Activated T-cell treated with anti-CD3 and anti-CD28 coated beads, Interleukin-2, amount 50 U/mL, for 1 hour (primary cell): ENCODE data around the gene EXD3.

Experiments used
- DNase-seq: peaks from one replicate; pipeline ENCODE4 v3.0.0-alpha.2; 2020

The EXD3 gene

GRCh38 chr9:137446851-137447471, 24.0 kb upstream of the EXD3 start:
- no peak for DNase-seq

- DNase-seq = no peak
These were observed 23.0 kb upstream of the EXD3 start for GRCh38 chr9:137445930-137446431.

- DNase-seq = peak; percentile 88
These were observed 22.4 kb upstream of the EXD3 start for GRCh38 chr9:137445275-137445807.

- no peak for DNase-seq
These were observed 21.3 kb upstream of the EXD3 start for GRCh38 chr9:137444106-137444790.

GRCh38 chr9:137441935-137442321, 19.0 kb upstream of the EXD3 start:
- no peak for DNase-seq

- no peak for DNase-seq
These were observed 18.4 kb upstream of the EXD3 start, which contains the start of gene ENTPD8 for GRCh38 chr9:137441289-137441934. TSS of gene ENTPD8 (minus strand) at chr9:137441357. CDS start at chr9:137438285, 3,072 bp downstream.

- DNase-seq = no peak
These were observed 16.3 kb upstream of the EXD3 start for GRCh38 chr9:137439158-137439714.

GRCh38 chr9:137438591-137439157, 15.7 kb upstream of the EXD3 start:
- DNase-seq = no peak

- no peak for DNase-seq
These were observed 15.0 kb upstream of the EXD3 start for GRCh38 chr9:137437691-137438590.

GRCh38 chr9:137436761-137437600, 14.0 kb upstream of the EXD3 start:
- no peak for DNase-seq

- no peak for DNase-seq
These were observed 13.2 kb upstream of the EXD3 start for GRCh38 chr9:137435980-137436760.

- no peak for DNase-seq
These were observed 12.5 kb upstream of the EXD3 start for GRCh38 chr9:137435381-137435891.

- no peak for DNase-seq
These were observed 11.8 kb upstream of the EXD3 start for GRCh38 chr9:137434498-137435380.

- no peak for DNase-seq
These were observed 11.0 kb upstream of the EXD3 start for GRCh38 chr9:137433916-137434431.

GRCh38 chr9:137433349-137433915, 10.5 kb upstream of the EXD3 start:
- DNase-seq = no peak

GRCh38 chr9:137432687-137433348, 9.9 kb upstream of the EXD3 start:
- DNase-seq = no peak

- no peak for DNase-seq
These were observed 8.5 kb upstream of the EXD3 start for GRCh38 chr9:137431416-137431931.
